Left ventricle myocardium inferior (tissue), 1 donor: ENCODE measurements around the gene PNPLA8. TPM values are rescaled to one million over a fixed set of nuclear protein-coding genes. Genes with fewer than 3 reads are reported as not detected.

Experiments
- DNase-seq: peaks from one replicate; pipeline ENCODE4 v3.0.0-alpha.2; 2020
- H3K27ac ChIP-seq: fragments of 200-600 bp; replicated peaks from 2 replicates; pipeline ENCODE4 v1.8.0; 2021
- H3K27me3 ChIP-seq: fragments of 200-600 bp; 2 replicates; pipeline ENCODE4 v1.8.0; 2021; ENCODE audit warnings: low read depth
- H3K36me3 ChIP-seq: fragments of 200-600 bp; 2 replicates; pipeline ENCODE4 v1.8.0; 2021
- H3K4me1 ChIP-seq: fragments of 200-600 bp; 2 replicates; pipeline ENCODE4 v1.8.0; 2021
- H3K4me3 ChIP-seq: fragments of 200-600 bp; 2 replicates; pipeline ENCODE4 v1.8.0; 2021; ENCODE audit warnings: mild to moderate bottlenecking, moderate library complexity
- H3K9me3 ChIP-seq: fragments of 200-600 bp; replicated peaks from 2 replicates; pipeline ENCODE4 v1.8.0; 2021
- intact Hi-C: fragments of 100-400 bp; cut with micrococcal nuclease; formaldehyde crosslinking; loops from one replicate; pipeline ENCODE4 v1.11.0; 2022
- total RNA-seq: library from RNA; stranded (reverse); fragmentation: NEBNext Ultra II Directional; extraction: Animal tissue kit (Norgen Biotek cat#: 25700); gene quantifications from one replicate; pipeline ENCODE4 v1.2.1, GENCODE V29; 2021
- TF ChIP-seq, protein P1 (sequence below): fragments of 200-600 bp; IDR thresholded peaks from 2 replicates; pipeline ENCODE4 v1.8.0; 2021; ENCODE audit warnings: antibody characterized with exemption, mild to moderate bottlenecking, borderline replicate concordance
- donor health status: DM: no; HTN: yes; CAD: no; lungs with severe emphysema.

PNPLA8 gene
- total RNA-seq, 1 donor from 2014 or later, result 32.4 TPM

DNA sequence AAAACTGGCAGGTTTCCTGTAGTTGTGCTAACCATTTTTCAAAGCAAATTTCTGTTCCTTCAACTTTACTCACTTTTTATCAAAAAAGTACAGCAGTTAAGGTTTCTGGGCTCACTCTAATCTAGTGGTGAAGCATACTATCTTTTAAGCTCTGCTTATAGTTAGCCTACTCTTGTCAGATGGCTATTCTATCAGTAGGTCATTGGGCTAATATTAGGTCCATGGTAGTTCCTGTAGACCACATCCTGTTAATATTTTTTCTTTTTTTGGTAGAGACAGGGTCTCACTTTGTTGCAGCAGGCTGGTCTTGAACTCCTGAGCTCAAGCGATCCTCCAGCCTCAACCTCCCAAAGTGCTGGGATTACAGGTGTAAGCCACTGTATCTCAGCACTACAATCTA, 41.8 kb downstream of the PNPLA8 start:
- Histone ChIP-seq H3K36me3 (peaks cover 68% of the 10 kb centered on the region), H3K27me3 (no peaks in the 10 kb centered on the region), H3K4me1 (peaks cover 3% of the 10 kb centered on the region), H3K9me3 (no peaks in the 10 kb centered on the region), H3K4me3 (no peak overlapping the region), H3K27ac (no peak overlapping the region)
- intact Hi-C loops, result no loop called here
- DNase-seq, result no peak
- TF ChIP-seq, protein P1, sequence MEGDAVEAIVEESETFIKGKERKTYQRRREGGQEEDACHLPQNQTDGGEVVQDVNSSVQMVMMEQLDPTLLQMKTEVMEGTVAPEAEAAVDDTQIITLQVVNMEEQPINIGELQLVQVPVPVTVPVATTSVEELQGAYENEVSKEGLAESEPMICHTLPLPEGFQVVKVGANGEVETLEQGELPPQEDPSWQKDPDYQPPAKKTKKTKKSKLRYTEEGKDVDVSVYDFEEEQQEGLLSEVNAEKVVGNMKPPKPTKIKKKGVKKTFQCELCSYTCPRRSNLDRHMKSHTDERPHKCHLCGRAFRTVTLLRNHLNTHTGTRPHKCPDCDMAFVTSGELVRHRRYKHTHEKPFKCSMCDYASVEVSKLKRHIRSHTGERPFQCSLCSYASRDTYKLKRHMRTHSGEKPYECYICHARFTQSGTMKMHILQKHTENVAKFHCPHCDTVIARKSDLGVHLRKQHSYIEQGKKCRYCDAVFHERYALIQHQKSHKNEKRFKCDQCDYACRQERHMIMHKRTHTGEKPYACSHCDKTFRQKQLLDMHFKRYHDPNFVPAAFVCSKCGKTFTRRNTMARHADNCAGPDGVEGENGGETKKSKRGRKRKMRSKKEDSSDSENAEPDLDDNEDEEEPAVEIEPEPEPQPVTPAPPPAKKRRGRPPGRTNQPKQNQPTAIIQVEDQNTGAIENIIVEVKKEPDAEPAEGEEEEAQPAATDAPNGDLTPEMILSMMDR, result no peak

DNA sequence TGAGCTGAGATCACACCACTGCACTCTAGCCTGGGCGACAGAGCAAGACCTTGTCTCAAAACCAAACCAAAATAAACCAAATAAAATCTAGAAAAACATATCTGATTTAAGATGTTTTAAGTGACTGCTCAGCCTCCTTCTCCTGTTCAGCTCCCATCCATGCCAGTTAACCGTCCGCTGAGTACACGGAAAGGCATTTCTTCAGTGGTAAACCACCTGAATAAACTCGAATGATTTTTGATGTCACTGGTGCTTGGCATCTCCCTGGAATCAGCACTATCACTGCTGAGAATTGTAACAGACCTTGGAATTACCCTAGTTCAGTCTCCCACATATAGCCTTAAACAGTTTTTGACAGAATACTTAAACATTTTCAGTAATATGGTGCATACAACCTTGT, 45.6 kb downstream of the PNPLA8 start:
- no peaks in the 10 kb centered on the region for H3K27me3 ChIP-seq
- TF ChIP-seq, protein P1, result no peak
- H3K4me3 ChIP-seq, result no peak overlapping the region
- H3K4me1 ChIP-seq, result no peaks in the 10 kb centered on the region
- no peaks in the 10 kb centered on the region for H3K9me3 ChIP-seq
- no peak for DNase-seq
- H3K36me3 ChIP-seq, result peaks cover 70% of the 10 kb centered on the region
- no peak overlapping the region for H3K27ac ChIP-seq
- intact Hi-C loops, result no loop called here

DNA sequence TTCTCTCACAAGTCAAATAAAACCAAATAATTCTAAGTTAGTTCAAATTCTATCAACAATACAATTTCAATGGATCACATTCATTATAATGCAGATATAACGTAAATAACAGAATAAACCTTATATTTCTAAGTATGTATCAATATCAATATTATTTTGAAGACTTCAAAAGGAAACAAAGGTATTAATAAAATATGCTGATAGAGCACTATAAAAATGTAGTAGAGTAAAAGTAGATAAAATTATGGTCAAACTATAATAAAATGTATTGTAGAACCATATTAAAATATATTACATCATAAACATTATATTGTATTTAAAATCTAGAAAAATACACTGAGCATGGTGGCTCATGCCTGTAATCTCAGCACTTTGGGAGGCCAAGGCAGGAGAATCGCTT, 46.2 kb downstream of the PNPLA8 start:
- H3K36me3 ChIP-seq, result peaks cover 70% of the 10 kb centered on the region
- DNase-seq, result no peak
- H3K27me3 ChIP-seq, result no peaks in the 10 kb centered on the region
- no peak overlapping the region for H3K4me3 ChIP-seq
- no peaks in the 10 kb centered on the region for H3K4me1 ChIP-seq
- H3K27ac ChIP-seq, result no peak overlapping the region
- TF ChIP-seq, protein P1, result no peak
- intact Hi-C loops, result no loop called here
- H3K9me3 ChIP-seq, result no peaks in the 10 kb centered on the region

DNA sequence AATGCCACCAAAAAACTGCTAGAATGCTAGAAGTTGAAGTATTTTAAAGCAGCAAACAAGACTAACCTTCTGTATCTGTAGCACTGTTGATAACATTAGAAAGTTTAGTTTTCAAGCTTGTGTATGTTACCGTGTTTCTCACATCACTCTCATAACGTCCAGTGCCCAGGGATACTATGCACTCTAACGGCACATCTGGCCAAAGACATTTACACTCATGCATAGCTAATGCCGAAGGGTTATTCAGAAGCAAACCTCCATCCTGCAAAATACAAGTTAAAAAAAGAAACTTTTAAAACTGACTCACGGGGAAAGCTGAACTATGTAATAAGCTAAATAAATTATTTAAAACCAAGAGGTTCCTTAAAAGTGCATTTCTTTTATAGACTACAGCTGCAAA, 46.8 kb downstream of the PNPLA8 start:
- TF ChIP-seq, protein P1, result no peak
- no peak overlapping the region for H3K27ac ChIP-seq
- no peak for DNase-seq
- peaks cover 74% of the 10 kb centered on the region for H3K36me3 ChIP-seq
- no peaks in the 10 kb centered on the region for H3K9me3 ChIP-seq
- H3K4me1 ChIP-seq, result no peaks in the 10 kb centered on the region
- intact Hi-C loops, result no loop called here
- H3K27me3 ChIP-seq, result no peaks in the 10 kb centered on the region
- H3K4me3 ChIP-seq, result no peak overlapping the region

DNA sequence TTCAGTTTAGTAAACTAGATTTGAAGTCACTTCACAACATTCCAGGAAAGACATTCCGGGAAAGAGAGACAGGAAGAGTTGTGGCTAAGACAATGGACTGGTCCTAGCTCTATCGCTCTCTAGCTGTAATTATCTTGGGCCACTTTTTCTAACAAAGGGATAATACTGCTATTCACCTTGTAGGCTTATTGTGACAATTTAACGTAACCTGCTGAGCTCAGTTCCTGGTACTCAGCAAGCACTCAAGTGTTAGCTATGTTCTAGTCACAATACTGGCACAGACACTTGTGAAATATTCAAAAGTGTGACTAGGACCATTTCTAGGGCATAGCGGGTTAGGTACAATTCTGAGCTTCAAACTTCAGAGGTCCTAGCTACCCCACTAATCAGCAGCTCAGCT, 57.7 kb downstream of the PNPLA8 start:
- no peaks in the 10 kb centered on the region for H3K27me3 ChIP-seq

More for the DNA sequence above, 57.7 kb downstream of the PNPLA8 start:
- TF ChIP-seq, protein P1, result no peak
- Histone ChIP-seq H3K4me3 (no peak overlapping the region), H3K27ac (no peak overlapping the region), H3K36me3 (peaks cover 26% of the 10 kb centered on the region), H3K4me1 (no peaks in the 10 kb centered on the region), H3K9me3 (no peaks in the 10 kb centered on the region)
- intact Hi-C loops, result no loop called here
- DNase-seq, result no peak
